ENCODE results near the gene ANKRD2. TPM values are rescaled to one million over a fixed set of nuclear protein-coding genes. Genes with fewer than 3 reads are reported as not detected.

The ANKRD2 gene
- total RNA-seq, 1 experiment from 2014 or later: 5.8 TPM

- no peak for DNase-seq (ENCODE audit: unreplicated experiment)
- BruUV-seq (replicated peaks): no TSS peak
- H3K27me3 Mint-ChIP-seq (ENCODE audit: insufficient read depth, unreplicated experiment): no peaks in the 10 kb centered on the region
- H3K36me3 Mint-ChIP-seq (ENCODE audit: insufficient read depth, unreplicated experiment): no peaks in the 10 kb centered on the region
- ChIA-PET CTCF (interaction anchor here (2.0 kb wide), 1 partner anchor 34 kb away, joined by 6 read pairs; the partner anchor contains the start of gene ANKRD2), POLR2A (interaction anchor here (1.5 to 1.7 kb wide), 2 partner anchors 39 to 41 kb away, joined by 4 to 6 read pairs; partner anchors contain the start of gene UBTD1)
- H3K4me1 Mint-ChIP-seq (ENCODE audit: insufficient read depth, unreplicated experiment): peaks cover 22% of the 10 kb centered on the region
- no peaks in the 10 kb centered on the region for H3K9me3 Mint-ChIP-seq (ENCODE audit: unreplicated experiment)
- H3K4me3 Mint-ChIP-seq (ENCODE audit: unreplicated experiment): no peak overlapping the region
- H3K27ac Mint-ChIP-seq (ENCODE audit: low read depth, unreplicated experiment): peak overlapping the region; percentile 39
- intact Hi-C loops (cut with micrococcal nuclease): no loop called here
- TF ChIP-seq CTCF (IDR thresholded peaks at IDR 0.05; ENCODE audit: unreplicated experiment): no peak
Observed at GRCh38 chr10:97538411-97538810, 34.2 kb upstream of the ANKRD2 start.

- ChIA-PET CTCF (interaction anchor here (0.5 to 2.0 kb wide), 3 partner anchors 14 to 597 kb away, joined by 3 to 6 read pairs (median 4); partner anchors contain the start of gene ANKRD2), POLR2A (interaction anchor here (1.5 to 1.7 kb wide), 2 partner anchors 40 to 41 kb away, joined by 4 to 6 read pairs; partner anchors contain the start of gene UBTD1)
- Mint-ChIP-seq H3K27me3 (ENCODE audit: insufficient read depth, unreplicated experiment) (no peaks in the 10 kb centered on the region), H3K9me3 (ENCODE audit: unreplicated experiment) (no peaks in the 10 kb centered on the region), H3K4me1 (ENCODE audit: insufficient read depth, unreplicated experiment) (peaks cover 26% of the 10 kb centered on the region), H3K4me3 (ENCODE audit: unreplicated experiment) (no peak overlapping the region), H3K27ac (ENCODE audit: low read depth, unreplicated experiment) (peak overlapping the region; percentile 39), H3K36me3 (ENCODE audit: insufficient read depth, unreplicated experiment) (no peaks in the 10 kb centered on the region)
- BruUV-seq (replicated peaks): no TSS peak
- intact Hi-C loops (cut with micrococcal nuclease): no loop called here
- TF ChIP-seq CTCF (IDR thresholded peaks at IDR 0.05; ENCODE audit: unreplicated experiment): no peak
- DNase-seq (ENCODE audit: unreplicated experiment): no peak
Observed at GRCh38 chr10:97538839-97539238, 33.7 kb upstream of the ANKRD2 start.

- Mint-ChIP-seq H3K9me3 (ENCODE audit: unreplicated experiment) (no peaks in the 10 kb centered on the region), H3K27me3 (ENCODE audit: insufficient read depth, unreplicated experiment) (no peaks in the 10 kb centered on the region), H3K4me1 (ENCODE audit: insufficient read depth, unreplicated experiment) (peaks cover 28% of the 10 kb centered on the region), H3K36me3 (ENCODE audit: insufficient read depth, unreplicated experiment) (no peaks in the 10 kb centered on the region), H3K4me3 (ENCODE audit: unreplicated experiment) (no peak overlapping the region), H3K27ac (ENCODE audit: low read depth, unreplicated experiment) (no peak overlapping the region)
- CTCF ChIA-PET: interaction anchor here (0.5 to 2.2 kb wide), 5 partner anchors 13 to 596 kb away, joined by 3 to 9 read pairs (median 5); partner anchors contain the start of genes ANKRD2, MMS19 and UBTD1
- peak; percentile 39 for DNase-seq (ENCODE audit: unreplicated experiment)
- no peak for TF ChIP-seq CTCF (IDR thresholded peaks at IDR 0.05; ENCODE audit: unreplicated experiment)
- intact Hi-C loops (cut with micrococcal nuclease): no loop called here
- no TSS peak for BruUV-seq (replicated peaks)
- POLR2A ChIA-PET: interaction anchor here (0.8 to 1.7 kb wide), 3 partner anchors 10 to 42 kb away, joined by 3 to 4 read pairs (median 4); no protein-coding TSS in a partner anchor
Observed at GRCh38 chr10:97539523-97540200, 32.9 kb upstream of the ANKRD2 start.

- no peaks in the 10 kb centered on the region for H3K27me3 Mint-ChIP-seq (ENCODE audit: insufficient read depth, unreplicated experiment)
- TF ChIP-seq CTCF (IDR thresholded peaks at IDR 0.05; ENCODE audit: unreplicated experiment): no peak
- ChIA-PET POLR2A (interaction anchor here (0.6 to 2.8 kb wide), 6 partner anchors 9 to 701 kb away, joined by 3 to 35 read pairs (median 4); partner anchors contain the start of genes MMS19 and UBTD1), CTCF (interaction anchor here (0.6 to 2.3 kb wide), 7 partner anchors 8 to 73 kb away, joined by 4 to 9 read pairs (median 5); partner anchors contain the start of genes MMS19 and UBTD1)
- H3K4me3 Mint-ChIP-seq (ENCODE audit: unreplicated experiment): no peak overlapping the region
- intact Hi-C loops (cut with micrococcal nuclease): no loop called here
- peak overlapping the region; percentile 59 for H3K27ac Mint-ChIP-seq (ENCODE audit: low read depth, unreplicated experiment)
- no peak for DNase-seq (ENCODE audit: unreplicated experiment)
- H3K9me3 Mint-ChIP-seq (ENCODE audit: unreplicated experiment): no peaks in the 10 kb centered on the region
- no peaks in the 10 kb centered on the region for H3K36me3 Mint-ChIP-seq (ENCODE audit: insufficient read depth, unreplicated experiment)
- BruUV-seq (replicated peaks): no TSS peak
- H3K4me1 Mint-ChIP-seq (ENCODE audit: insufficient read depth, unreplicated experiment): peaks cover 28% of the 10 kb centered on the region
Observed at GRCh38 chr10:97540669-97541500, 31.7 kb upstream of the ANKRD2 start.
